GM12801 (cell line): ENCODE data around the gene MRFAP1.

ENCODE experiments used
- CTCF ChIP-seq: IDR thresholded peaks from one replicate; pipeline ENCODE4 v1.5.1; 2011; ENCODE audit warnings: control low read depth; ENCODE audit not compliant: insufficient read length; ENCODE audit errors: extremely low read depth

MRFAP1 gene

GRCh38 chr4:6619116-6619465 is 21.4 kb upstream of the MRFAP1 start:
- TF ChIP-seq CTCF, result no peak

GRCh38 chr4:6619466-6620255 is 20.8 kb upstream of the MRFAP1 start:
- TF ChIP-seq CTCF, result no peak

GRCh38 chr4:6620296-6620695 is 20.2 kb upstream of the MRFAP1 start:
- no peak for TF ChIP-seq CTCF

- no peak for TF ChIP-seq CTCF
Observed at GRCh38 chr4:6620891-6621555, 19.5 kb upstream of the MRFAP1 start.

- TF ChIP-seq CTCF, result no peak
Observed at GRCh38 chr4:6621556-6621927, 18.9 kb upstream of the MRFAP1 start.

- TF ChIP-seq CTCF, result no peak
Observed at GRCh38 chr4:6622744-6623143, 17.7 kb upstream of the MRFAP1 start.

- no peak for TF ChIP-seq CTCF
Observed at GRCh38 chr4:6625256-6625655, 15.2 kb upstream of the MRFAP1 start.
